ENCODE results near the gene ZNF618.
A peak's percentile ranks its signal among the peaks of the same experiment; 100 is the strongest.

The ZNF618 gene

DNA sequence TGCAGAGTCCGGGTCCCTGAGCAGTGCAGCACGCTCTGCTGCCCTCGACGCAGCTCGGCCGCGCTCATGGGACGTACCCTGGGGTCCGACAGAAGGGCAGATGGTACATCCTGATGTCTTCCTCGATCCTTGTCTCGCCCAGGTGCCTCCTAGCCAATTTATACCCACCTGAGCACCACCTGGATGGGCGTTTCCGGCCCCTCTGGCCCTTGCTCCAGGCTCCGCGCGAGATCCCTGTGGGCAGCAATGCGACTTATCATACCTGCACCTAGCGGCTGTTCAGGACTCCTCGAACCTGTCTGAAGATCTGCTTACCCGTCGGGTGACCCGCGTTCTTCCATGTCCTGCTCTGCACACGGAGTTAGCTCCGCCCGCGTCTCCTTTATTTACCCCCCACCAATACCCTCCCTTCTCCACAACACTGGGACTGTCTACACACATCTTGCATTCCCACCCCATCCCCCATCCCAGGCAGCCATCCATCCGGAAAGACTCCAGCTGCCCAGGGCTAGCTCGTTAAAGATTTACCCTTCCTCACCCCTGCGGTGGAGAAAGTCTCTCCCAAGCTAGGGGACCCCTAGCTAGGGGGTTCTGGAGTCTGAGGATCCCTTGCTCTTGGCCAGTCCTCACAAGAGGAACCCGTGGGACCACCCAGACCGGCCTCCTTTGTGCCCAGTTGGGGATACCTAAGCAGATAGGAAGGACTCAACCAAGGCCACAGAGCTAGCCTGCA is 223.0 kb downstream of the ZNF618 start, which contains the start of gene KIF12:
KIF12 (minus strand) TSS at position 357 of the 733 bp plus-strand sequence; CDS start at position 341, 16 bp downstream.
- peak; percentile 51 for DNase-seq (ENCODE audit: low spot score)

DNA sequence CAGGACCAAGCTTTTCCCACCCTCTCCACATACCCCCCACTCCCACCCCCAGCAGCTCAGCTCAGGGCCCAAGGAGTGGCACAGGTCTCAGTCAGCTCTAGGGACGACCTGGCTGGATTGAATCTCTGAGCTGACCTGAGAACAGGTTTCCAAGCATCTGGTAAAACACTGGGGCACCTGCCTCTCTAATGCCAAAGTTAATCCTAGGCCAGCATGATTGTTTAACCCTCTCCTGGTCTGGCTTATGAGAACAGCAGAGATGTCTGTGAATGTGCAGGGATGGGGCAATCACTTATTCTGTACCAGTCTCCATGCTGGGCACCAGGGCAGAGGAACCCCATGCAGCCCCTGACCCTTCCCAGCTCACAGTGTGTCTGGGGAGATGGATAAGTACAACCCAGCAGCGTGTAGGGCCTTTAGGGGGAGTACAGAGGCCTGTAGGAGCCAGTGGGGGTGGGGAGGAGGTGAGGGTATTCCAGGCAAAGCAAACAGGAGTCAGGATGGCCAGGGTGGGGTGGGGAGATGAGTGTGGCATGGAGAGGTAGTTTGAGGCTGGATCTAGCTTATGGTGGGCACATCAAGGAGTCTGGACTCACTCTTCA is 223.7 kb downstream of the ZNF618 start:
- DNase-seq (ENCODE audit: low spot score), result no peak

- DNase-seq (ENCODE audit: low spot score), result no peak
Observed at GRCh38 chr9:114100536-114100935, 224.4 kb downstream of the ZNF618 start.

DNA sequence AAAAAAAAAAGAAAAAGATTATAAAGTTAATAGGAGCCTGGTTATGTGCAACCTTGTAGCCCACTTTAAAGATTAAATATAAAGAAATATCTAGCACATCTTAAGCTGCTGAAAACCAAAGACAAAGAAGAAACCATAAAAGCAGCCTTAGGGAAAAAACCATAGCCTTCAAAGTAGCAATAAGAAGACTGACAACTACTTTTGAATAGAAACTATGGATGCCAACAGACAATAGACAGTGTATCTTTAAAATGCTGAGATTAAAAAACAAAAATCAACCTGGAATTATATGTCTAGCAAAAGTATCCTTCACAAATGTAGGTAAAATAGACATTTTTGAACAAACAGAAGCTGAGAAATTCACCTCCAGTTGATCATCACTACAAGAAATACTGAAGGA is 226.4 kb downstream of the ZNF618 start:
- no peak for DNase-seq (ENCODE audit: low spot score)

- no peak for DNase-seq (ENCODE audit: low spot score)
Observed at GRCh38 chr9:114105236-114105635, 229.1 kb downstream of the ZNF618 start.

All from SW480 (cell line).